Measurements from ENCODE around the gene MPDZ. TPM values are rescaled to one million over a fixed set of nuclear protein-coding genes. Genes with fewer than 3 reads are reported as not detected.

The MPDZ gene
- total RNA-seq, 2 donors from 2014 or later: 2.3 to 8.1 TPM

GRCh38 chr9:13110766-13111417, 168.6 kb downstream of the MPDZ start:
- no peak overlapping the region for H3K27ac ChIP-seq
- no peaks in the 10 kb centered on the region for H3K4me1 ChIP-seq
- no peaks in the 10 kb centered on the region for H3K36me3 ChIP-seq
- H3K9me3 ChIP-seq: no peaks in the 10 kb centered on the region
- no peak for TF ChIP-seq CTCF (IDR thresholded peaks at IDR 0.05)
- H3K27me3 ChIP-seq: no peaks in the 10 kb centered on the region
- no peak overlapping the region for H3K9ac ChIP-seq (ENCODE audit: low read depth in 2 of 2, low read length in 2 of 2)
- no peak for DNase-seq
- intact Hi-C loops (cut with DNase I): no loop called here
- H3K4me3 ChIP-seq: no peak overlapping the region

- intact Hi-C loops (cut with DNase I): no loop called here
- H3K36me3 ChIP-seq: no peaks in the 10 kb centered on the region
- TF ChIP-seq CTCF (IDR thresholded peaks at IDR 0.05): no peak
Observed at GRCh38 chr9:13109781-13110180, 169.7 kb downstream of the MPDZ start.

GRCh38 chr9:13107008-13107407, 172.5 kb downstream of the MPDZ start:
- H3K36me3 ChIP-seq: no peaks in the 10 kb centered on the region
- H3K9me3 ChIP-seq: no peaks in the 10 kb centered on the region
- intact Hi-C loops (cut with DNase I): no loop called here
- DNase-seq: no peak
- H3K4me3 ChIP-seq: no peak overlapping the region
- no peaks in the 10 kb centered on the region for H3K4me1 ChIP-seq
- no peak for TF ChIP-seq CTCF (IDR thresholded peaks at IDR 0.05)
- no peaks in the 10 kb centered on the region for H3K27me3 ChIP-seq
- no peak overlapping the region for H3K9ac ChIP-seq (ENCODE audit: low read depth in 2 of 2, low read length in 2 of 2)
- H3K27ac ChIP-seq: no peak overlapping the region

More at GRCh38 chr9:13109781-13110180, 169.7 kb downstream of the MPDZ start:
- no peaks in the 10 kb centered on the region for H3K9me3 ChIP-seq
- no peaks in the 10 kb centered on the region for H3K27me3 ChIP-seq
- H3K27ac ChIP-seq: no peak overlapping the region
- no peak overlapping the region for H3K4me3 ChIP-seq
- DNase-seq: no peak
- no peaks in the 10 kb centered on the region for H3K4me1 ChIP-seq
- no peak overlapping the region for H3K9ac ChIP-seq (ENCODE audit: low read depth in 2 of 2, low read length in 2 of 2)

- H3K4me3 ChIP-seq: no peak overlapping the region
- no peaks in the 10 kb centered on the region for H3K27me3 ChIP-seq
- H3K9me3 ChIP-seq: no peaks in the 10 kb centered on the region
- H3K36me3 ChIP-seq: no peaks in the 10 kb centered on the region
- H3K9ac ChIP-seq (ENCODE audit: low read depth in 2 of 2, low read length in 2 of 2): no peak overlapping the region
- no peak for TF ChIP-seq CTCF (IDR thresholded peaks at IDR 0.05)
- intact Hi-C loops (cut with DNase I): no loop called here
- no peaks in the 10 kb centered on the region for H3K4me1 ChIP-seq
- no peak overlapping the region for H3K27ac ChIP-seq
- DNase-seq: no peak
Observed at GRCh38 chr9:13100914-13101572, 178.4 kb downstream of the MPDZ start.

GRCh38 chr9:13095056-13095455, 184.4 kb downstream of the MPDZ start:
- Histone ChIP-seq H3K4me3 (no peak overlapping the region), H3K27ac (no peak overlapping the region), H3K9ac (ENCODE audit: low read depth in 2 of 2, low read length in 2 of 2) (no peak overlapping the region), H3K4me1 (no peaks in the 10 kb centered on the region), H3K27me3 (no peaks in the 10 kb centered on the region), H3K36me3 (no peaks in the 10 kb centered on the region), H3K9me3 (no peaks in the 10 kb centered on the region)
- TF ChIP-seq CTCF (IDR thresholded peaks at IDR 0.05): no peak
- intact Hi-C loops (cut with DNase I): loop anchor here (10.0 kb wide), 1 partner anchor 60 kb away; no protein-coding TSS in a partner anchor
- no peak for DNase-seq

Data from colonic mucosa (tissue), 4 donors.